Middle frontal gyrus (tissue), 1 donor: Measurements from ENCODE around the gene RASGRP2.

Experiments used
- DNase-seq: peaks from one replicate; pipeline ENCODE4 v3.0.0-alpha.2; 2015; ENCODE audit warnings: low spot score; ENCODE audit errors: extremely low spot score

RASGRP2 gene

GRCh38 chr11:64698427-64698826 lies 45.5 kb downstream of the RASGRP2 start:
- no peak for DNase-seq

GRCh38 chr11:64697663-64698375 lies 46.1 kb downstream of the RASGRP2 start:
- no peak for DNase-seq

GRCh38 chr11:64696045-64696444 lies 47.9 kb downstream of the RASGRP2 start:
- no peak for DNase-seq

- no peak for DNase-seq
These were observed 48.4 kb downstream of the RASGRP2 start for GRCh38 chr11:64695548-64695947.

- no peak for DNase-seq
These were observed 49.0 kb downstream of the RASGRP2 start for GRCh38 chr11:64694821-64695365.

- DNase-seq: no peak
These were observed 49.8 kb downstream of the RASGRP2 start for GRCh38 chr11:64694026-64694755.

GRCh38 chr11:64692764-64693331 lies 51.1 kb downstream of the RASGRP2 start:
- DNase-seq: no peak

- no peak for DNase-seq
These were observed 52.4 kb downstream of the RASGRP2 start for GRCh38 chr11:64691543-64691942.

- DNase-seq: no peak
These were observed 53.7 kb downstream of the RASGRP2 start for GRCh38 chr11:64690235-64690634.

- DNase-seq: peak; percentile 82
These were observed 55.4 kb downstream of the RASGRP2 start for GRCh38 chr11:64688534-64688982.

GRCh38 chr11:64687643-64688533 lies 56.1 kb downstream of the RASGRP2 start:
- no peak for DNase-seq

GRCh38 chr11:64687204-64687603 lies 56.7 kb downstream of the RASGRP2 start:
- peak; percentile 86 for DNase-seq

- DNase-seq: no peak
These were observed 57.3 kb downstream of the RASGRP2 start for GRCh38 chr11:64686466-64687170.

GRCh38 chr11:64685536-64685935 lies 58.4 kb downstream of the RASGRP2 start:
- no peak for DNase-seq

- DNase-seq: no peak
These were observed 59.6 kb downstream of the RASGRP2 start for GRCh38 chr11:64684357-64684756.

GRCh38 chr11:64681171-64681570 lies 62.8 kb downstream of the RASGRP2 start:
- DNase-seq: no peak

GRCh38 chr11:64679846-64680245 lies 64.1 kb downstream of the RASGRP2 start:
- no peak for DNase-seq

- DNase-seq: no peak
These were observed 66.4 kb downstream of the RASGRP2 start for GRCh38 chr11:64677441-64678023.
